Activated CD8-positive, alpha-beta memory T cell treated with anti-CD3 and anti-CD28 coated beads for 1 hour (primary cell): ENCODE measurements around the gene PPP2R5B.
A peak's percentile ranks its signal among the peaks of the same experiment; 100 is the strongest.

Experiments used
- DNase-seq, 2 donors: peaks; one replicate each; pipeline ENCODE4 v3.0.0-alpha.2; 2020; ENCODE audit warnings: low read depth in 1 of 2; ENCODE audit errors: extremely low read depth in 1 of 2

PPP2R5B gene

DNA sequence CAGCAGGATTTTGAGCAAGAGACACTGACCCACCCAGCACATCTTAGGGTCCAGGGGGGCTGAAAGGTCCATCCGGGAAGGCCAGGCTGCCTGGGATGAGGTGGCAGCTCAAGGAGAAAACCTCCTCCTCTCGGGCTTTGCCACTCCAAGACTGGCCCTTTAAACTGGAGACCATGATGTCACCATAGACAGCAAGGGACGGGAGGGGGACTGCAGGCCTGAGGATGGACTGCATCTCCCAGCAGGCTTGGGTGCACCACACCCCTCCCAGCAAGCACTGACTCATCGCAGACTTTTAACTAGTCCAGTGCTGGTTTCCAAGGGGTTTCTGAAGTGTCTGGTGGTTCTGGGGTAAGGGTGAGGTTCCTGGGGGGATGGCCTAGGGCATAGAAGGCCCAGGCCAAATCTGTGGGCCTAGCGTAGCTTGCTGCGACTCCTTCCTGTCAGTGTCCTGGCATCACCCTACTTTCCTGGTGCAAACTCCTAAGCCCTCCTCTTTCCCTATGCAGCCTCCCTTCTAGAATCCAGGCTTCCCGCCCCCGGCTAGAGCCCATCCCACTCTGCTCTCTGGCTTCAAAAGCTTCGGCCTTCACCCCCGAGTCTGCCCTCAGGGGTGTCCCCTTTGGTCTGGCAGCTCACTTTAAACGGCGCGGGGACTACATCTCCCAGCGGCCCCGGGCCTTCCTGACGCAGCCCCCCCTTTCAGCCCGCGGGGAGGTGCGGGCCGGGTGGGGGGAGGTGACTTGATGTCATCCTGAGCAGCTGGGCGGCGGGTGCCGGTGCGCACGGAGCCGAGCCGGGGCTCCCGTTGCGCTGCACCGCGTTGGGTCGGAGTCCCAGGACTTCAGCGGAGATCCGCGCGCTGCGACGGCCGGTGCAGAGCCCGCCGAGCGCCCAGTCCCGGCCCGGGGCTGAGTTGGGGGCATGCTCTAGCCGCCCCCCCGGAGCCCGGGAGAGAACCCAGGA is at the start of gene PPP2R5B:
Gene PPP2R5B, plus strand, starts transcription at position 746 of the 966 bp plus-strand sequence. CDS start 1,046 bp downstream, outside the sequence.
- peak; percentile 68 to 86 for DNase-seq

DNA sequence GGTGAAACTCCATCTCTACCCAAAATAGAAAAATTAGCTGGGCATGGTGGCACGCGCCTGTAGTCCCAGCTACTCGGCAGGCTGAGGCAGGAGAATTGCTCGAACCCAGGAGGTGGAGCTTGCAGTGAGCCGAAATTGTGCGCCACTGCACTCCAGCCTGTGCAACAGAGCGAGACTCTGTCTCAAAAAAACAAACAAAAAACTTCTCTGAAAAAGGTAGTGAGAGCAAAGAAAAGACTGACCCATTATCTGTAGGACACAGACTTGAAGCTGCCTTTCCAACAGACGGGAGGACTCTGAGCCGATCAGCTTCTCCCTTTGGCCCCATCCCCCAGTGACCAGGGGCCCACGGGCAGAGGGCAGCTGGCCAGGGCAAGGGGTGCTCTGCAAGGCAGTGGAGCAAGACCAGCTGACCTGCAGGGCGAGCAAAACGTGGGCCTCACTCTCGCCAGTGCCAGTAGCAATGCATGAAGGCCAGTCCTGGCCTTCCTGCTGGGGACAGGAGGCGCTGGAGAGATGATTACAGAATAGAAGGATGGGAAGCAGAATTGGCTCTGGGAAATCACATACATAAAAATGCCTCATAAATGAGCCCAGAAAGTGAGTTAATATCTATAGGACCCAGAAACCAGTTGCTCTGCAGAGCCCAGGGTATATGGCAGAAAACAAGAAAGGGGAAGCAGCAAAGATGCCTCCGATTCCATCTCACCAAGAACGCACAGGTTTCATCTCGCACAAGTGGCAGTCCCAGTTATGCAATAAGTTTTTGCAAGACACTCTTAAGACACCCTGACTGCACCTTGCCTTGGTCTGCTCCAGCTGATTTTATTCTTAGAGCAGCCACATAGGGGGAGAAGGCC is 48.9 kb upstream of the PPP2R5B start:
- DNase-seq: no peak

GRCh38 chr11:64876229-64876750 is 48.2 kb upstream of the PPP2R5B start:
- DNase-seq: no peak

- DNase-seq: no peak
Measured at GRCh38 chr11:64876835-64877341, 47.6 kb upstream of the PPP2R5B start.

DNA sequence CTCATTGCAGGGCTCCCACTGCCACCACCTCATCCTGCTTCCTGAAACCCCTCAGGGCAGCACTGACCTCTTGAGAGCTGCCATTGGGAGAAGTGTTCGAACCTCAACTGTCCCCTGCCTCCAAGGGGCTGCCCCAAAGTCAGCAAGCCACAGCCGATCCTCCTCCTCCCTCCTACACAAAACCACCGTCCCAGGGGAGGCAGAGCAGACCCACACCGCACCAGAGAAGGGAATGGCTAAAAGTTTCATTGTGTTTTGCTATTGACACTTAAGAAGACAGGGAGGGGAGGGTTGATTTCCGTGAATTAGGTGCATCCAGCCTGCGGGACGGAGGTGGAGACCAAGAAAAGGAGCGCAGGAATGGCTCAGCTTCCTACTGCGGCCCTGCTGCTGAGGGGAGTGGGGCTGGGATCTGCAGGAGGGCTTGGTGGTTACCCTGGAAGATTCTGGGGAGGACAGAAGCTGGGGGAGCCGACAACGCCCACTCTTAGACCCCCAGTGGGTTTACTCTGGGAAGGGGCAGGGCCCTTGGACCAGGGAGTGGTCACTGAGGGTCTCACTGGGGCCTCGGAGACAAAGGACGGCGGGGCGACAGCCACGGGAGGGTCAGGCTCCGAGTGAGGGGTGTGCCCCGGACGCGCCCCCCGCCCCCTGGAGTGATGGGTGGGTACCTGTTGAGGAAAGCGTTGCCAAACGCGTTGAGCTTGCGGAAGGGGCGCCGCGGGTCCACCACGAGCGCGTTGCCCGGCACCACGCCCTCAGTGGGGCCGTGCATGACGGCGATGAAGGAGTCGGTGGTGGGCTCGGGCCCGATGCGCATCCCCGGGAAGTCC is 46.9 kb upstream of the PPP2R5B start:
- no peak for DNase-seq

GRCh38 chr11:64878223-64878493 is 46.3 kb upstream of the PPP2R5B start:
- no peak for DNase-seq

DNA sequence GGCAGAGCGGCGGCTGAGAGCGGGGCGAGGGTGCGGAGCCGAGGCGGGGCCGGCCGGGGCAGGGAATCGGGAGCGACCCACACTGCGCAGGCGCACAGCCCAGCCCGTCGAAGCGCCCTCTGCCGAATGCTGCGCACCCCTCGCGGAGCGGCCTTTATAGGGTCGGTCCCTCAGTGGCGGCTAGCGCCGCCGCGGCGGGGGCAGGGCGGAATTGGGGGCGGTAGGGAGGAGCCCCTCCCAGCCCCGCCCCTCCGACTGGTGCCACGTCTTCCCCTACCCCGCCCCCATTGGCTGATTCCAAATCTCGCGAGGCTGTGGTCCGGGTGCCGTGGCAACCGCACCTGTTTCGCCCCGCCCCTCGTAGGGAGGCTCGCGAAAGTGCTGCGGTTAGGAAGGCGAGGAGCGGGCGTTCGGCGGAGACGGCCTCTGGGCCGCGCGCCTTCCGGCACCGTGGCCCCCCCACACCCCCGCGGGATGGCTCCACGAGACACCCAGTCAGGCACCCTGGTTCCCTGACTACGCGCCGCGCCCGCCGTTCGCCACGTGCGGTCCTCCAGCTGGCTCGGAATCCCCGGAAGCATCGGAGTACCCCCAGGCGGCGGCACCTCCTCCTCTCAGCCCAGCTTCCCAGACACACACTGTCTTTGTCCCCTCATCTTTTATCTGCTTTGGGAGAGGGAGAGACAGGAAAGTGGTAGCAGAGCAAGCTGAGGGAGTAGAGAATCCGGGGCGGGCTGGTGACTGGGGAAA is 45.8 kb upstream of the PPP2R5B start, which contains the start of gene EHD1:
Gene EHD1, minus strand, starts transcription at position 128 of the 750 bp plus-strand sequence. CDS start 157 bp downstream, outside the sequence.
- peak; percentile 99 to 100 for DNase-seq

DNA sequence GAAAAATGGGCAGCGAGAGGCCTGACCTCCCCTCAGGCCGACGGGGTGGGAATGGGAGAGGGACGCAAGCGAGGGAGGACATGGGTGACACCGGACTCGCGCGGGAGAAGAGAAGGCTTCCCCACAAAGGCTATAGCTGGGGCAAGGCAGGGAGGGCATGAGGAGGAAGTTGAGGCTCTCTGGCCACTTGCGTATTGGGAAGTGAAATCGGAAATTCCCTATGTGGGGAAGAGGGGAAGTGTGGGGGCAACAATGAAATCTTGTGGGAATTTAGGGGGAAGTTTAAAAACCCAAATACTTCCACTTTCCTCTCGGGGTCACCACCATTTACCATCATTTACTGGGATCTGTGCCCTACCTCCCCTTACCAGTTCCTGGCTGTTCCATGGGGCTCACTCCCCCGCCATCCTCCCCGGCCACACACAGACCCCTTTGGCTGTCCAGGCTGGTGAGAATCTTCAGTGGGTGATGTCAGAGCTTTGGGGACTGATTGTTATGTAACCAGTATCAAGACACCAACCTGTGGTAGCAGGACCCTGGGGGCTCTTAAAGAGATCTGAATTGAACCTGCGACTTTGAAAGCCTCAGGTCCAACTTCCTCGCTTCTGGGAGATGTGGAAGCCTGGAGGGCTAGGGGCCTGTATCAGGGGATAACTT is 45.1 kb upstream of the PPP2R5B start:
- DNase-seq: no peak

DNA sequence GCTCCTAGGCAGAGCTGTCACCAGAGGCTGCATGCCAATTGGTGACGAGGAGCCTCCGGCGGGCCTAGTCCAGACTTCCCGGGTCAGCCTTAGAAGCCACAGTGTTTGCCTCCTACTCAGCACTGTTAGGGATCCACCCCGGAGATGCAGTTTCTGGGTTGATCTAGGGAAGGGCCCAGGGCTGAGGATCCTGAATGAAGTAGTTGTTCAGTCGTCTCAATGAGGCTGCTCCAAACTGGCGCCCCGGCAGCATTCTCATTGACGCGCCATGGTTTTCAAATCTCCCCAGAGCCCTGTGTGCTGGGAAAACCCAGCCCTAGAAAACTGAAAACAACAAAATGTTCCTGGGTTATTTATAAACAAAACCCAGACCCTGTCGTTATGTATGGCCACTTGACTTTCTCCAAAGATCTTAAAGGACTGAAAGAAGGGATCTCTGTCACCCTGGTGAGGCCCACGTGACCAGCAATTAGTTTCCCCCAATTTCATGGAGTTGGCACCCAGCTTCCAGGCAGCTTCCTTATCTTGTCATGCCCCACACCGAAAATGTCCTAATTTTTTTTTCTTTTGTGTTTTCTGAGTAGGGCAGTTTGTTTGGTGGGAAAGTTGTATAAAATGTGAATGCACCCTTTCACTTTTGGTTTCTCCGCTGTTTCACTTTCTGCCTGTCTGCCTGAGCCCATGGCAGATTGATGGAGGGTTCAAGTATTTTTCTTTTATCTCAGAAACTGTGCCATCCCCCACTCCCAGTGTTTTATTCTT is 44.1 kb upstream of the PPP2R5B start:
- DNase-seq: no peak

- no peak for DNase-seq
Measured at GRCh38 chr11:64881476-64881875, 43.0 kb upstream of the PPP2R5B start.

- DNase-seq: no peak
Measured at GRCh38 chr11:64882243-64882642, 42.2 kb upstream of the PPP2R5B start.

DNA sequence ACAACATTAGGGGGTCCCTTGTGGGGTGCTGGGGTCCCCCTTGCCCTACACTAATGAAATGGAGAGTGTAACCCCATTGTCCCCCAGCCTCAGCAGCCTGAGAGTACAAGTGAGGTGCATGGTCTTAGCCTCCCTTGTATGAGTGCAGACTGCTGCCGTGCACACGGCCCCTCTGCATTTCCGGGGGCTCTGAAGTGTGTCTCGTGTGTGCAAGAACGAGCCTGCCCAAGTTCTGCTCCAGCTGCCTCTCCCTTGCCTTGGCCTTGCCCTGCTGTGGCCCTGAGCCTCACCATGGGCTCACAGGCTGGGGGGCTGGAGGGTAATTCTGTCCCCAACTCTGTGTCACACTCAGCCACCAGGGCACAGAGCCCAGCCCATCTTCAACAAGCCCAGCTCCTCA is 40.9 kb upstream of the PPP2R5B start:
- no peak for DNase-seq

GRCh38 chr11:64884019-64884418 is 40.5 kb upstream of the PPP2R5B start:
- DNase-seq: no peak

GRCh38 chr11:64885367-64886286 is 38.9 kb upstream of the PPP2R5B start:
- DNase-seq: no peak

DNA sequence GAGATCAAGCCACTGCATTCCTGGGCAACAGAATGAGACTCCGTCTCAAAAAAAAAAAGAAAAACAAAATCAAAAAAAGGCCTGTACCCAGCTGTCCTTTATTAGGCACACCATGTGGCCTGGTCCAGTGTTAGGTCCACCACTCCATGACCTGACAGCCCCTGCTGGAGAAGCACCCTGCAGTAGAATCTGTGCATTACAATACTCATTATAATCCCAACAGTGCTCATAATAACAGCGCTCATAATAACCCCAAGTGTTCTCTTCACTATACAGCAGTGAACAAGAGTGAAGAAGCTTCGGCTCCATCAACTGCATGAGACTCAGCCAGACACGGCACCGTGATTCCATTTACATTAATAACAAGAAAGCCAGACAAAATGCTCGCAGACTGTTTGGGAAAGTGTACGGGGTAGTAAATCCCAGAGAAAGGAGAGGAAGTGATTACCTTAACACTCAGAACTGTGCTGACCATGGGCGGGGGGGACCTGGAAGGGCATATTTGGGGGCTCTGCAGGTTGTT is 37.2 kb upstream of the PPP2R5B start:
- no peak for DNase-seq

- DNase-seq: peak; percentile 38 to 78
Measured at GRCh38 chr11:64887757-64888405, 36.6 kb upstream of the PPP2R5B start.

DNA sequence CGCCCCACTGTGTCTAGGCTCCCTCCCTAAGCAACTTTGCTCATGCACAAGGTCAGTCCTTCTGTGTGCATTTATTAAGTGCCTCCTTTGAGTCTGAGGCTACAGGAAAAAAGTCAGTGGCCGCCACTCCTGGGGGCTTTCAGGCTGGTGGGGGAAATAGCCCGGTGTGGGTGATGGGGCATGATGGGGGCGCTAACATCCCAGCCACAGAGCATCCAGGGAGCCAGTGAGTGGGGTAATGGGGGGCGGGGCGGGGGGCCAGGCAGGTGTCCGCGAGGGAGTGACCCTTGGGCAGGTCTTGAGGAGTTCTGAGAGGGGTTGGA is 36.1 kb upstream of the PPP2R5B start:
- no peak for DNase-seq
